ENCODE results near the gene RRP7A. TPM values are rescaled to one million over a fixed set of nuclear protein-coding genes. Genes with fewer than 3 reads are reported as not detected.
A peak's percentile ranks its signal among the peaks of the same experiment; 100 is the strongest.
"Not testable (repeated sequence)": the region's sequence is repeated elsewhere in the genome, so short reads cannot be mapped to it uniquely, and the experiment has no call there.

RRP7A gene
- total RNA-seq, 2 donors from 2014 or later, result 13.7 to 23.4 TPM

DNA sequence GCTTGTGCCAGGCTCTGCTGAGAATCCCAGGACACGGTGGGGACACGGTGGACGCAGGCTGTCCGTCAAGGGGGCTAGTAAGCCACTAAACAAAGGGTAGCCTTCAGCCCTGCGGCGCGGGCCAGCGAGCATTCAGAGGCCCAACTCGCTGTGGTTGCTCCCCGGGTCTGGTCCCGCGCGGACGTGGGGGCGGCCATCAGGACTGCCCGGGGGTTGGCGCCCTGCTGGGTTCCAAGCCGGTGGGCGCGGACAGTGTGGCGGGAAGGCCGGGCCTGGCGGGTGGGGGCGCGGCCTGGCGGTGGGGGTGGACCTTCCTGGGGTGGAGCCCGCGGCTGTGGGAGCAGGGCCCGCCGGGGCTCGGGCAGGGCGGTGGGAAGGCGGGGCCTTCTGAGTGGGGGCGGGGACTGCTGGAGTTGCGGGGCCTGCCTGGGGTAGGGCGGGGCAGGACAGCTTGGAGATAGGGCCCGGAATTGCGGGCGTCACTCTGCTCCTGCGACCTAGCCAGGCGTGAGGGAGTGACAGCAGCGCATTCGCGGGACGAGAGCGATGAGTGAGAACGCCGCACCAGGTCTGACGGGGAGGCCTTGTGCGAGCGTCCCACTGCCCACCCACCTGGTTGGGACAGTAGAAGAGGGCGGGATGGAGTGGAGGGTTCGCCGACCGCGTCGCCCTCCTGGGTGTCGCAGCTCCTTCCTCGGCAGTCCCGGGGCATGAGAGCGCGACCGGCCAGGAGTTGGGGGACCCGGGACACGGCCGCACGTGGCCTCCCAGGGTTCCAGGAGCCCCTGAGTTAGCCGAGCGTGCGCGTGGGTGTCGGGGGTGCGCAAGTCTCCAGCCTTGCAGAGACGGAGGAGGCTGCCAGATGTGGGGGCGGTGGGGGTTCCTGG lies 34.1 kb upstream of the RRP7A start, which contains the start of gene SERHL2:
SERHL2 (plus strand) TSS at position 482 of the 887 bp plus-strand sequence; CDS start at position 547, 65 bp downstream.
- Histone ChIP-seq H3K4me3 (peak within 1 kb of the TSS; percentile 12 to 21), H3K9me3 (peaks cover 0 to 6% (median 0%) of the 10 kb centered on the region in 3 donors), H3K27ac (no peak within 1 kb of the TSS), H3K27me3 (no peaks in the 10 kb centered on the region), H3K4me1 (peaks cover 12% of the 10 kb centered on the region), H3K36me3 (replicated peaks in 1 of 2; ENCODE audit: insufficient read depth in 1 of 2, low read depth in 2 of 2) (no peaks in the 10 kb centered on the region)
- peak; percentile 87 to 92 (median 90) for DNase-seq
- WGBS, 2 donors, result 3% methylated on average over 74 of the region's 75 CpGs; no CpG with 5 or more reads in 1 of the 2 donors
- TF ChIP-seq, protein P1, sequence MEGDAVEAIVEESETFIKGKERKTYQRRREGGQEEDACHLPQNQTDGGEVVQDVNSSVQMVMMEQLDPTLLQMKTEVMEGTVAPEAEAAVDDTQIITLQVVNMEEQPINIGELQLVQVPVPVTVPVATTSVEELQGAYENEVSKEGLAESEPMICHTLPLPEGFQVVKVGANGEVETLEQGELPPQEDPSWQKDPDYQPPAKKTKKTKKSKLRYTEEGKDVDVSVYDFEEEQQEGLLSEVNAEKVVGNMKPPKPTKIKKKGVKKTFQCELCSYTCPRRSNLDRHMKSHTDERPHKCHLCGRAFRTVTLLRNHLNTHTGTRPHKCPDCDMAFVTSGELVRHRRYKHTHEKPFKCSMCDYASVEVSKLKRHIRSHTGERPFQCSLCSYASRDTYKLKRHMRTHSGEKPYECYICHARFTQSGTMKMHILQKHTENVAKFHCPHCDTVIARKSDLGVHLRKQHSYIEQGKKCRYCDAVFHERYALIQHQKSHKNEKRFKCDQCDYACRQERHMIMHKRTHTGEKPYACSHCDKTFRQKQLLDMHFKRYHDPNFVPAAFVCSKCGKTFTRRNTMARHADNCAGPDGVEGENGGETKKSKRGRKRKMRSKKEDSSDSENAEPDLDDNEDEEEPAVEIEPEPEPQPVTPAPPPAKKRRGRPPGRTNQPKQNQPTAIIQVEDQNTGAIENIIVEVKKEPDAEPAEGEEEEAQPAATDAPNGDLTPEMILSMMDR (IDR thresholded peaks at IDR 0.05), result no peak
- TF ChIP-seq POLR2A (IDR thresholded peaks at IDR 0.05), result peak in 2 of 3 donors; percentile 30 to 45
- intact Hi-C loops (cut with DNase I), result no loop called here
- peak; percentile 96 for ATAC-seq

DNA sequence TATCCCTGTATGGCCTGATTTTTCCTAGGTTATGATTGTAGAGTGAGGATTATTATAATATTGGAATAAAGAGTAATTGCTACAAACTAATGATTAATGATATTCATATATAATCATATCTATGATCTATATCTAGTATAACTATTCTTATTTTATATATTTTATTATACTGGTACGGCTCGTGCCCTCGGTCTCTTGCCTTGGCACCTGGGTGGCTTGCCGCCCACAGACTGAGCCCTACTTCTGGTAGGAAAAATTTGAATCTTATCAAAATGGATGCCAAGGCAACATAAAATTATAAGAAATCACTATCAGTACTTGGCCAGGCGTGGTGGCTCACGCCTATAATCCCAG lies 32.7 kb upstream of the RRP7A start:
- intact Hi-C loops (cut with DNase I); H3K27me3 ChIP-seq; DNase-seq; H3K9me3 ChIP-seq; ATAC-seq; H3K27ac ChIP-seq; H3K4me3 ChIP-seq; H3K36me3 ChIP-seq (replicated peaks in 1 of 2; ENCODE audit: insufficient read depth in 1 of 2, low read depth in 2 of 2): not testable (repeated sequence)
- 85 to 91% methylated on average over 6 of the region's 6 CpGs for WGBS, 2 donors
- peaks cover 12% of the 10 kb centered on the region for H3K4me1 ChIP-seq

DNA sequence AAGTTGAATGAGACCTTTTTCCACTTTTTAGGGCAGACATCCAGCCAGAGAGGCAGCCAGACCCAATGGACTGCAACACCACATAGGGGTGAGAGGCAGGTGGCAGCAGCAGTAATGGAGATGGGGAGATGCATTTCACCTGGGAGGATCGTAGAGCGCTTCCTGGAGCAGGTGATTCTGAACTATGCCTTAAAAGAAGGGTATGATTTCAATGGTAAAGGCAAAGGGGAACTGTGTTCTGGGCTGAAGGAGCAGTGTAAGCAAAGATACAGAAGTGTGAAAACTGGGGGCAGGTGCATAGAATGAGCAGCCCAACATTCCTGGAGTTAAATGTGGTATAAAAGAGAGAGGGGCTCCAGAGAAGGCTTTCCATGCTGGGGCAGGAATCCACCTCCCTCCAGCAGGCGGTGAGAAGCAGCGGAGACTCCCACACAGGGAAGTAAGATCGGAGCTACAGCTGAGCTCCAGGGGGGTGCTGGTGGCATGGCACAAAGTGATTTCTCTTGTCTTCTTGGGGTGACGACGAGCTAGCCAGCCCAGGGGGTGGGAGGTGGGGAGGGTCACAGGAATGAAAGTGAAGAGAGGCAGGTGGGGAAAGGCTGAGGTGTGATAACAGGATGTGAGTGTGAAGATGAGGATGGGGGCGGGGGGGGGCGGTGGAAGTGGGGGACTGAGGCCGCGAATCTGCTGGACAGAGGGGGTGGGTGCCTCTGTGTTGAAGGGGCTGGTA lies 29.9 kb upstream of the RRP7A start:
- Histone ChIP-seq H3K27ac (no peak overlapping the region), H3K9me3 (peaks cover 0 to 6% (median 0%) of the 10 kb centered on the region in 3 donors), H3K4me1 (peaks cover 12% of the 10 kb centered on the region), H3K36me3 (replicated peaks in 1 of 2; ENCODE audit: insufficient read depth in 1 of 2, low read depth in 2 of 2) (no peaks in the 10 kb centered on the region), H3K27me3 (no peaks in the 10 kb centered on the region), H3K4me3 (no peak overlapping the region)
- no peak for TF ChIP-seq POLR2A (IDR thresholded peaks at IDR 0.05)
- TF ChIP-seq, protein P1 (IDR thresholded peaks at IDR 0.05), result no peak
- ATAC-seq (no peak), DNase-seq (no peak)
- WGBS, 2 donors, result 66 to 68% methylated on average over 10 to 11 of the region's 11 CpGs
- intact Hi-C loops (cut with DNase I), result no loop called here

DNA sequence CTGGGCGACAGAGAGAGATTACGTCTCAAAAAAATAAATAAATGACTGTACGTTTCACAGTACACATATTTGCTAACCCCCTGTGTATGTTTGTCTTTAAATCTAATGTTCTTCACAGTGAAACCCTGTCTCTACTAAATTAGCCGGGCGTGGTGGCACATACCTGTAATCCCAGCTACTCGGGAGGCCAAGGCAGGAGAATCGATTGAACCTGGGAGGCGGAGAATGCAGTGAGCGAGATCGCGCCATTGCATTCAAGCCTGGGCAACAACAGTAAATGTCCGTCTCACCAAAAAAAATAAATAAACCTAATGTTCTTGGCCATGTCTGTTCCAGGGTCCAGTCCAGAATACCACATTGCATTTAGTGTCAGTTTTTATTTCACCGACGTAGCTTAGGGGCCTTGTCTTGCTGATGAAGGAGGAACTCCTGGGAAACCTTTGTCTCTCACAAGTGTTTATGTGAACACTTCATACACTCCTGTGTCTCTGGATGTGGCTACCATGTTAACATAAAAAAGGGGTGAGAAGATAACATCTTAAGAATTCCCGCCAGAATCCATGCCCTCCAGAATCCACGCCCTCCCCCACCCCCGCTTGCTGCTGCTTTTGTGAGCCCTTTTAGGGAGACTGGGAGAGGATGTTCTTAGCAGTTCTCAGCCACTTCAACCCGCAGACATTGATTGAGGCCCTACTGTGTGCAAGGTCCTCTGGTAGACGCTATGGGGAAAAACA lies 29.2 kb upstream of the RRP7A start:
- no peak for ATAC-seq
- H3K4me1 ChIP-seq, result peaks cover 5% of the 10 kb centered on the region
- WGBS, 2 donors, result 71 to 75% methylated on average over 19 of the region's 19 CpGs

DNA sequence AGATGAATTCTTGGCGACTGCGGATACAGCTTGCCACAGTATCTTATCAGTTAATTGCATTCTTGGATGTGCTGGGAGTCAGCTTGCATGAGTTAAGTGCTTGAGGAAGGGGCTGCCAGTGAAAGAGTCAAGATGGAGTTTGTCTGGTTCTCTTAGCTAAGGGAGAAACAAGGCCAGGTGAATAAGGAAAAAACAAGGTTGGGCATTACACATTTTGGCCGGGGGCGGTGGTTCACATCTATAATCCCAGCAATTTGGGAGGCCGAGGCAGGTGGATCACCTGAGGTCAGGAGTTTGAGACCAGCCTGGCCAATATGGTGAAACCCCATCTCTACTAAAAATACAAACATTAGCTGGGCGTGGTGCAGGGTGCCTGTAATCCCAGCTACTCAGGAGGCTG lies 28.5 kb upstream of the RRP7A start:
- H3K4me1 ChIP-seq; DNase-seq; H3K27ac ChIP-seq; H3K9me3 ChIP-seq; intact Hi-C loops (cut with DNase I); H3K27me3 ChIP-seq; H3K36me3 ChIP-seq (replicated peaks in 1 of 2; ENCODE audit: insufficient read depth in 1 of 2, low read depth in 2 of 2); ATAC-seq; H3K4me3 ChIP-seq: not testable (repeated sequence)
- 32 to 41% methylated on average over 6 of the region's 6 CpGs for WGBS, 2 donors

More for the DNA sequence above, 29.2 kb upstream of the RRP7A start:
- intact Hi-C loops (cut with DNase I), result no loop called here
- Histone ChIP-seq H3K9me3 (peaks cover 0 to 6% (median 0%) of the 10 kb centered on the region in 3 donors), H3K27me3 (no peaks in the 10 kb centered on the region), H3K36me3 (replicated peaks in 1 of 2; ENCODE audit: insufficient read depth in 1 of 2, low read depth in 2 of 2) (no peaks in the 10 kb centered on the region), H3K27ac (no peak overlapping the region), H3K4me3 (no peak overlapping the region)
- TF ChIP-seq POLR2A (IDR thresholded peaks at IDR 0.05), result no peak
- TF ChIP-seq, protein P1 (IDR thresholded peaks at IDR 0.05), result no peak
- no peak for DNase-seq
